Measurements from ENCODE around the gene ICAM4.

- TF ChIP-seq CTCF (IDR thresholded peaks at IDR 0.05) (no peak), POLR2A (IDR thresholded peaks at IDR 0.05) (no peak), POLR2AphosphoS5 (IDR thresholded peaks at IDR 0.05) (no peak), EP300 (IDR thresholded peaks at IDR 0.05) (no peak)
These were observed 35.4 kb downstream of the ICAM4 start for GRCh38 chr19:10321874-10322835.

Data from stomach (tissue), 4 donors.